CD1c-positive myeloid dendritic cell (primary cell): ENCODE measurements around the gene RBM20.
A peak's percentile ranks its signal among the peaks of the same experiment; 100 is the strongest.

Source experiments
- DNase-seq: peaks from one replicate; pipeline ENCODE4 v3.0.0-alpha.2; 2016; ENCODE audit errors: extremely low spot score

The RBM20 gene

GRCh38 chr10:110672580-110672919, 28.4 kb downstream of the RBM20 start:
- DNase-seq, result no peak

DNA sequence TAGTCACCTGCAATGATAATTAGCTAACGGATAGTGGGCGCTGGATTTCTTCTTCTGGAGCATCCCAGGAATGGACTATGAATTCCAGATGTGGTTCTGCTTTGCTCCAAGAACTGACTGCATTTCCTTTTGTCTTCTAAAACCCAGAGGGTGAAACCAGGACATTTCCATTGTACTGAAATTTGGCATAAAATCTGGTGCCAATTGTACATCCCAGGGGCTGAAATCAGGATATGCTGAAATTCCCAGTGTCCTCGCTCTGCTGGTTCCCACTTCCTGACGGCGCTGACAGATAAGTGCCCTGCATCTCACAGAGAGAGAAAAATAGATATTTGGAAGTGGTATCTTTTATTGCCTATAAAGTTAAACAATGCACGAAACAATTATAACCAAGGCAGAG, 31.9 kb downstream of the RBM20 start:
- no peak for DNase-seq

DNA sequence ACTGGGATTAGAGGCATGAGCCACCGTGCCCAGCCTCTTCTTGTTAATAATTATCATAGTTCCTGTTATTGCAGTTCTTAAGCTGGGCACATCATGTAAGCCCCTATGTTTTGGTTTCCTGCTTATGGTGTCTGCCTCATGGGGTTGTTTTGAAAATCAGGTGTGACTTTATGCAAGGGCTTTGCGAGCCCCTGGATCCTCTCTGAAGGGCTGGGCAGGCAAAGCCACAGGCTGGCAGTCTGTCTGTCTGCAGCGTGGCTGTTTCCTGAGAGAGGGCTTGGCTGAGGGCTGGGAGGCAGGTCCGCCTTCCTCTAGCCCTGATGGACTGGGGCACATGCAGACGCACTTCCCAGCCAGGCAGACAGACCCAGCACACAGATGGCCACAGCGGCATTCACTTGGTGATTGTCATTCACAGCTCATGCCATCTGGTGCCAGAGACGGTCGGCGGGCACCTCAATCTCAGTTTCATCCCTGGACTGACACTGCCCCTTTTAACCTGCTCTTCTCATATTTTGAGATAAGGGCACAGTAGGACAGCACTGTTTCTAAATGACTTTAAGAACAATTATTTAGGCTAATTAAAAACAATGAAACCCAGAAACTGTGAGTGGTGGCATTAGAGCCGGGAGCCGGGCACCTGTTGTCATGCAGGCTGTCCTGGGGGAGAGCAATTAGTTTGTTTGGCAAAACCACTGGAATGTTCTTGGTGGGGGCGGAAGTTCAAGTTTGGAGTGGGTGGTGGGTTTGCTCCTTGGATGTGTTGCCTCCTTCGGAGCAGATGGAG, 35.5 kb downstream of the RBM20 start:
- no peak for DNase-seq

DNA sequence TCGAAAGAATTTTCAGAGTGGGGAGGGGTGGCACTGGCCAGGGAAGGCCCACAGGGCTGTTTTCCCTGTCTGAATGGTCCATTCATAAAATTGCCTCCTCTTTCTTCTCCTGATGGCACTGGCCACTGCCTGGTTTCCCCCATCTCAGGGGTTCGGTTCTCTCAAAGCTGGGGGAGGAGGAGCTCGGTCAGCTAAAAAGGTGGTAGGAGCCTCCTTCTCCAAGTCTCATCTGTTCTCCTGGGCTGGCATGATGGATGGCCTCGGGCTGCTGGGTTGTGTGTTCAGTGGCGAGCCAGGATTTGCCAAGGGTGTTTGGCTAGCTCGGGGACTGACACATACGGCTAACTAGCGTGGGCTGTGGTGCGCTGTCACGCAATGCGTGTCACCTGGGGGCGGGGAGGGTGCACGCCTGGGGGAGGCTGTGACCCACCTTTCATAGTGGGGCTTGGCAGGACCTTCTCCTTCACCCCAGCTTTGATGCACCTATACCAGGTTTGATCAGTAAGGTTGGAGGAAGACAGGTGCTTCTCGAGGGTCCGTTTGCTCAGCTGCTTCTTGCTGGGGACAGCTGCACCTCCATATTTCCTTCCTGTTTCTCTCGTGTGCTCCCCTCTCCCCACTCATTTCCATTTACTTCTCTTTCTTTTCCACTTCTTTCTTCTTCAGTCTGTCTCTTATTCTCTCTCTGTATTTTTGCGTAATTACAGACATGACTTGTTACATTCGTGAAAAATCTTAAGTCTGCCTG, 36.3 kb downstream of the RBM20 start:
- no peak for DNase-seq

- DNase-seq, result peak; percentile 20
Measured at GRCh38 chr10:110681023-110681681, 37.0 kb downstream of the RBM20 start.

DNA sequence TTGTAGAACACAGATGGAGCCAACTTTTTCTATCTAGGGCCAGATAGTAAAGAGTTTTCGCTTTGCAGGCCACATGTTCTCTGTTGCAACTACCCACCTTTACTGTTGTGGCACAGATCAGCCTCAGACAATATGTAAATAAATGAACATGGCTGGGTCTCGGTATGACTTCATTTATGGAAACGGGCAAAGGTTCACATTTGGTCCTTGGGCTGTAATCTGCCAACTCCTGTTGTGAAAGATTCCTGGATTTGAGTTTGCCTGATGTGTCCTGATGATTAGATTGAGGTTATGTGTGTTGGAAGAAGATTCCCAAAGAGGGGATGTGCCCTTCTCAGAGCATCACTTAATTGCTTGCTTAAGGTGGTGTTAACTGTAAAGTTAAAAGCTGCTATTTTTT, 38.2 kb downstream of the RBM20 start:
- DNase-seq, result no peak

DNA sequence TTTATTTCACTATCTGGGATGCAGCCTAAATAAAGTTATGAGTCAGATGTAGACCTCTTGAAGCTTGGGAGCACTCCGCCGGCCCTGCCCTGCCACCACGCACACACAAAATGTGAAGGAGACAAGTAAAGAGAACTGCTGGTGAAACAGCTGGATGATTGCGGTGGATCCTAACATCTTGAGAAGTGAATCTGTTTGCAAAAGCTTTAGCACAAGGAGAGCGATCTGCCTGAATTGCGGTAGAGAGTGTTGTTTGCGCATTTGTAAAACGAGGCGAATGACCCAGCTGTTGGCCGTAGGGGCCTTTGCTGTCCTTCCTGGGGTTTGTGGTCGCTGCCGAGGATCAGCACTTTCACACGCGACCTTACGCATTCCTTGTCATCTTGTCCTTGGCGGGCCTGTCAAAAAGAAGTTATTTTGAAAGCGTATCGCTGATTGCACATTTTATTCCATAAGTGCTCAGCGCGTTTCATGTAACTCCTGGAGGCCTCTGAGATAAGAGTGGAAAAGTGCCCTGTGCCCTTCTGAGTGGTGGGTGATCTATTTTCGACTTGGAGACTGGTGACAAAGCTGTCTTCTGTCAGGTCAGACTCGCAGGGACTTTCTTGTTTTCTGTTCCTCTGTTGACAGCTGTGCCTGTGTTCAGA, 40.8 kb downstream of the RBM20 start:
- DNase-seq, result no peak

DNA sequence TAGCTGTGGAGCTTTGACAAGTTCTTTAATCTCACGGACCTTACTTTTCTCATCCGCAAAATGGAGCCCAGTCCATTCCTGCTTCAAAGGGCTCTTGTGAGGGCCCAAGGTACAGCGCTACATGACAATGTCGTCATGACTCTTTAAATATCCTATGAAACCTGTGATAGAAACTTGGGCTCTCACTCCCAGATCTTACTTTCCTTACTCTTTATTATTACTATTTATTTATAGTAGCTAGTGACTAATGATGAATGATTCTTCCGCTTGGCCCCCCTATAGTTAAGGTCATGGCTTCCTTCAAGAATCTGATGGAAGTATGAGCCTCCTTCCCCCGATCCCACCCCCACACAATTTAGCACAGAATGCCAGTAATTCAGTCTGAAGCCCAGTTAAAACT, 41.9 kb downstream of the RBM20 start:
- no peak for DNase-seq

- DNase-seq, result no peak
Measured at GRCh38 chr10:110686949-110687348, 42.8 kb downstream of the RBM20 start.

- DNase-seq, result no peak
Measured at GRCh38 chr10:110687400-110687799, 43.3 kb downstream of the RBM20 start.

- DNase-seq, result no peak
Measured at GRCh38 chr10:110691139-110691538, 47.0 kb downstream of the RBM20 start.

GRCh38 chr10:110694263-110694662, 50.1 kb downstream of the RBM20 start:
- no peak for DNase-seq

DNA sequence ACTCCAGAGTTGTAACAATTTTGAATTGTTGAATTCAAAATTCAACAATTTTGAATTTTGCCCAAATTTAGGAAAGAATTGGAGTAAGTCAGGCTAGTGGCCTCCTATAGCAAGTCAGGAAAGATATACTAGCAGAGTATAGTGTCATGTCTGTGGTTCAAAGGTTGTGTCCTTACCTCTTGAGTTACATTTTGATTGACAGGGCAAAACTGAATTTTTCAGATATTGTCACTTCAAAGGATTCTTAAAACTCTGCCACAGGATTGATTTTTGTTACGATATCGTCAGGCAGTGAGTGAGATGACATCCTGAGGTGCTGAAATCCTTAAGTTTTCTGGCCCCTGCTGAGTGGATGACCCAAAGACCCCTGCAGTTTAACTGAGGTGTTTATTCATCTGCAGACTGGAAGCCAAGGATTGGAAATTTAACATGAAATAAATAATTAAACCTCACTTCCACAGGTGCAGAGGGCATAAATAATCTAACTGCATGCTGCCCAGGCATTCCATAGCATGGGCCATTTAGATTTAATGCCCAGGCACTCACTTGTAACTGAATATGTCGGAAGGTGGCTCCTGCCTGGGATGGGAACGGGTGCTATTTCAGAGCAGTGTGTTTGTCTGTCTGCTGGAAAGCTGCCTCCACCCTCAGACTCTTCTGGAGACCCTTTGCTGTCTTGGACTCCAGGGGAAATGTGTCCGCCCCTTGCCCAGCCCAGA, 50.8 kb downstream of the RBM20 start:
- no peak for DNase-seq

DNA sequence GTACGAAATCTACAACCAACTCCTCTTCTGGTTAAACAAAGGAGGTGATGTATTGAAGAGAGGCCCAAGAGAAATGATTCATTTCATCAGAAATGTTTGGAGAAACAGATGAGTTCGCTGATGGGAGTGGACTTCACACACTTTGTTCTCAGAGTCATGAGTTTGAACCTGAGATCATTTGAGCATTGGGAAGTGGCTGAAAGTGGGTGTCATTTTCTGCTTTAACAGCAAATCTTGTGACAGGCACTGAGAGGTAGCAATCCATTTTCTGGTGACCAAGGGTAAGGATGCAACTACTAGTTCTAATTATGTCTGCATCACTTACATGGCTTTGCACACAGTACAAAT, 51.4 kb downstream of the RBM20 start:
- DNase-seq, result peak; percentile 5

GRCh38 chr10:110696436-110696835, 52.3 kb downstream of the RBM20 start:
- DNase-seq, result no peak

DNA sequence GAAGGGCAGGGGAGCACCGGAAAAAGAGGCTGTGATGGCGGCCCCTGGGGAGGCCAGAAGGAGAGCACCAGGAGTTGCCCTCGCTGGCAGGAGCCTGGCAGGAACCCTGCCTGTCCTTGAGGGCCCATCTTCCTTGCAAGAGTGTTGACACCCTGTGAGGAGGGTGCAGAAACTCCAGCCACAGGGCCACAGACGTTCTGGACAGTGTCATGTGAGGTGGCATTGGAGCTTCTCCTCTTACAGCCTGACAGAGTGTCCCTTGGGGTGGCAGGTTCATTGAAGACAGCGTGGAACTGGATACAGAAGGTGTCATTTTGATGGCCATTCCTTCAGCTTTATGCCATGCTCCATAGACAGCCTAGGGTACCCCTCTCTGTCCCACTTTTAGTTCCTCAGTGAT, 54.2 kb downstream of the RBM20 start:
- DNase-seq, result no peak

DNA sequence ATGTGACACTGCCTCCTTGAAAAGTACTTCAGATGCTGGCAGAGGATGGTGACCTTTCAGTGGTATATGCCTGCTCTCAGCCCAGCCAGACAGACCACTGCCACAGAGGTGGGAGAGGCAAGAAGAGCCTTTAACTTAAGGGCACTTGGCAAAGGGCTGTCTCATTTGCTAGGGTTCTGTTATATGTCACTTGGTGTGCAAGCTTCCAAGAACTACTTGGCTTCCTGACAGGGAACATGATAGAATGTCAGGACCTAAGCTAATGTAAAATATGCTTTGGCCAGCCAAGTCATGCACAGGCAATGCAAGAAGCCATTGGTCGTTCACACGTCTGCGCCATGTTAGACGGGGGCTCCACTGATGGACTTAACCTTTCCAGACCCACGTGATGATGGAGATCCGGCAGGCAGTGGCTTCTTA, 54.7 kb downstream of the RBM20 start:
- DNase-seq, result no peak

DNA sequence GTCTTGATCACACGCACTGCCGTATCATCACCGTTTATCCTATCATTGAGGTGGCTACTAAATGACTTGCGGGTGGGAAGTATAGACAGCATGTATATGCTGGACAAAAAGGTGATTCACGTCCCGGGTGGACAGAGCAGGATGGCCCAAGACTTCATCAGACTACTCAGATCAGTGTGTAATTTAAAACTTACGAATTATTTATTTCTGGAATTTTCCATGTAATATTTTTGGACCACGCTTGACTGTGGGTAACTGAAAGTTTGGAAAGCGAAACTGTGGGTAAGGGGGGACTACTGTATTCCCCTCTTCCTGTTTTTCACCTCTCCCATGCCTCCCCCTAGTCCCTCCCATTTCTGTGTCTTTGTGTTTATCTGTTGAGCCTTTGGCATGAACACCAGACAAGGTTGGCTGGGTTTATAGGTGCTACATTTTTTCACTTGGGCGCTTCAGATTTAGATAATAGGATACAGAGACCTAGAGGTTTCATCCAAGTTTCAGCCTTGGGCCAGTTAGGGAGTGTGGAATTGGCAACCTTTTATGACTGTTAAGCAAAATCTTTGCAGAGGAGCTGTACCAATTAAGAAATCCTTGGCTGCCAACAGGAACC, 55.8 kb downstream of the RBM20 start:
- DNase-seq, result no peak

DNA sequence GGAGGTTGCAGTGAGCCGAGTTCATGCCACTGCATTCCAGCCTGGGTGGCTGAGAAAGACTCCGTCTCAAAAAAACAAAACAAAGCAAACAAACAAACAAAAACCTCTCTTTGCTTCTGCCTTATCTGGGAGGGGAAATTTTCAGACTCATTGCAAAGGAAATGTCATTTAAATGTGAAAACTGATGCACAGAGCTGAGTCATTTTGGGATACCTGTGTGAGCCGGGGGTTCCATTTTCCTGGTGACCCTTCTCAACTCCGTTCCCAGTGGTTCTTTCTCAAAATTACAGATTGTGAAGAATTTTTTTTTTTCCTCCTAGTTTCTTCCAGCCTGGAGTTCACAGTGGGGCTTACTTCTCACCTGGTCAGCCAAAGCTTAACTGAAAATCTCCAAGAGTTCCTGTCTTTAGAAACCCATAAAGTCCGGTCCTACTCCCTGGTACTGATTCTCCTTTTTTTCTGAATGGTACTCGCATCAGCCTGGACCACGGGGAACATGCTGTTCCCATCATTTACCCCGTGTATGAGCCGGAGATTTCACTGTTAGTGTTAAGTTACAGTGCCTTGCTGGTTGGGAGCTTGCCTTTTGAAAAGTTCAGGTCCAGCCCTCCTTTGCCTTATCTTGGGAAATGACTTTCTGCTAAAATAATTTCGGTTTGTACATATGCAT, 56.9 kb downstream of the RBM20 start:
- no peak for DNase-seq

GRCh38 chr10:110701617-110701971, 57.5 kb downstream of the RBM20 start:
- DNase-seq, result no peak

- no peak for DNase-seq
Measured at GRCh38 chr10:110704070-110704469, 59.9 kb downstream of the RBM20 start.
